Subcutaneous abdominal adipose tissue (tissue), 5 donors: ENCODE data around the gene PARP2.

Experiments used
- H3K27ac ChIP-seq: one replicate; pipeline ENCODE4 v1.7.0; 2013; ENCODE audit warnings: low read depth, mild to moderate bottlenecking, inconsistent platforms, low read length, moderate library complexity
- H3K27me3 ChIP-seq, 5 donors: one replicate each; pipeline ENCODE4 v1.7.0; 2013; ENCODE audit warnings: low read length in 5 of 5, inconsistent platforms in 1 of 5; ENCODE audit not compliant: control insufficient read depth in 5 of 5, insufficient read depth in 4 of 5
- H3K36me3 ChIP-seq, 5 donors: one replicate each; pipeline ENCODE4 v1.7.0; 2013; ENCODE audit warnings: low read length in 5 of 5; ENCODE audit not compliant: control insufficient read depth in 5 of 5, insufficient read depth in 5 of 5
- H3K4me1 ChIP-seq, 5 donors: one replicate each; pipeline ENCODE4 v1.7.0; 2013; ENCODE audit warnings: low read length in 5 of 5, mild to moderate bottlenecking in 3 of 5, moderate library complexity in 1 of 5; ENCODE audit not compliant: control insufficient read depth in 5 of 5, insufficient read depth in 5 of 5
- H3K4me3 ChIP-seq, 5 donors: one replicate each; pipeline ENCODE4 v1.7.0; 2013; ENCODE audit warnings: low read length in 5 of 5, low read depth in 1 of 5
- H3K9ac ChIP-seq, 5 donors: one replicate each; pipeline ENCODE4 v1.7.0; 2013; ENCODE audit warnings: low read length in 5 of 5, mild to moderate bottlenecking in 4 of 5, moderate library complexity in 3 of 5
- H3K9me3 ChIP-seq, 5 donors: one replicate each; pipeline ENCODE4 v1.7.0; 2013; ENCODE audit warnings: low read length in 5 of 5; ENCODE audit not compliant: control insufficient read depth in 5 of 5
- donor health status: healthy.
- donor health status: healthy.
- donor health status: healthy.
- donor health status: healthy.
- donor health status: healthy.

PARP2 gene

DNA sequence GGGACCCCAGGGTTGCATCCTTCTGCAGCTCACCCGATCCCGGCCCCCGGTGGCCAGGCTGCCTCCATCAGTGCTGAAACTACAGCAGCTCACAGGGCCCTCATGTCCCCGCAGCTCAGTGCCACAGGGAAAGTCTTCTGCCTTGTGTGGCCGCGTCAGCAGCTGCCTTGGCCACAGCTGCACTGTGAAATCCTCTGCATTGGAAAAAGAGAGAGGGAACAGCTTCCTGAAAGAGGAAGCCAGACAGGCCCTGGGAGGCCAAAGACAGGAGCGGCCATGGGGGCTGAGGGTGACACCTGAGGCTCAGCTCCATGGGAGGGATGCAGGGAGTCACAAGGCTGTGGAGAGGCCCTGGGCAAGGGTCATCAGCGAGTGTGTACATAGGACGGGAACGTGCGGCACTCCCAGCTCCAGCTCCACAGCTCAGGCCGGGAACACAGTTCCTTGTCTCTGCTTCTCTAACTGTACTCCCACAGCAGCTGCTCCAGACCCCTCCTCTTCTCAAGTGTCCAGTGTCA lies 32.7 kb downstream of the PARP2 start:
- no peak overlapping the region for H3K9ac ChIP-seq
- peaks cover 0 to 2% (median 0%) of the 10 kb centered on the region in 5 donors for H3K4me1 ChIP-seq
- H3K36me3 ChIP-seq: peaks cover 22 to 100% (median 96%) of the 10 kb centered on the region in 5 donors
- H3K27ac ChIP-seq: no peak overlapping the region
- H3K9me3 ChIP-seq: no peaks in the 10 kb centered on the region
- H3K4me3 ChIP-seq: no peak overlapping the region
- H3K27me3 ChIP-seq: no peaks in the 10 kb centered on the region

DNA sequence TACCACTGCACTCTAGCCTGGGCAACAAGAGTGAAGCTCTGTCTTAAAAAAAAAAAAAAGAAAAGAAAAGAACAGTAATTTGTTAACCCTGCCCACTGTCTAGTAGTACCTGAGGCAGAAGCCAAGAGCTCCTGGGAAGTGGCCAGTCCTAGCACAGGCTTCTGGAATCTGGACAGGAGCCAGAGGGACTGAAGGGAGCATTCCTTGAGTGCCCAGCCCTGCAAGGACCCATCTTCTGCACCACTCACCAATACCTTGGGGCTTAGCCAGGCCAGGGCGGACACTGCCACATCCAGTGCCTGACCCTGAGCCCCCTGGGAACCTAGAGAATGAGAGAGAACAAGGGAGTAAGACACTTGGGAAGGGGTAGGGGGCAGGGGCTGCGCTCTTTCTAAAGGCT lies 33.7 kb downstream of the PARP2 start:
- Histone ChIP-seq H3K9ac (no peak overlapping the region), H3K36me3 (peaks cover 12 to 100% (median 96%) of the 10 kb centered on the region in 5 donors), H3K27me3 (no peaks in the 10 kb centered on the region), H3K9me3 (no peaks in the 10 kb centered on the region), H3K27ac (no peak overlapping the region), H3K4me1 (peaks cover 0 to 2% (median 0%) of the 10 kb centered on the region in 5 donors), H3K4me3 (no peak overlapping the region)

- no peak overlapping the region for H3K27ac ChIP-seq
- peaks cover 8 to 100% (median 96%) of the 10 kb centered on the region in 5 donors for H3K36me3 ChIP-seq
- no peak overlapping the region for H3K9ac ChIP-seq
- H3K4me1 ChIP-seq: peaks cover 0 to 2% (median 0%) of the 10 kb centered on the region in 5 donors
- H3K9me3 ChIP-seq: no peaks in the 10 kb centered on the region
- H3K27me3 ChIP-seq: no peaks in the 10 kb centered on the region
- no peak overlapping the region for H3K4me3 ChIP-seq
Observed at GRCh38 chr14:20379743-20380142, 36.3 kb downstream of the PARP2 start.

DNA sequence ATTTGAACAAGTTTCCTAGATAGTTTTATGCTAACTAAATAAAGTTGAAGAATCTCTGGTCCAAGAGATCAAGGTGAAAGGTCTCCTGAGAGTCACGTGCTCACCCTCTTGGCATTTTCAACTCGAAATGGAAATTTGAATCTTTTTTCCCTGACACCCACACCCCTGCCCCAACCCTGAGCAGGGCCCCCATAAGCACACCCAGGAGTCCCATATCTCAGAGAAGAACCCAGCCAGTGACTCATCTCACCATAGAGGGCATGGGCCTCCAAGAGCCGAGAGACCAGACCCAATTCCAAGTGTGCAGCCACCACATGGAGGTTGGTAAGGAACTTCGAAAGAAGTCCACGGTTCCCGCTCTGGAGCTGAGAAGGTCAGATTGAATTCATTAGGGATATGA lies 37.2 kb downstream of the PARP2 start:
- no peaks in the 10 kb centered on the region for H3K9me3 ChIP-seq
- H3K4me1 ChIP-seq: peaks cover 0 to 2% (median 0%) of the 10 kb centered on the region in 5 donors
- H3K27ac ChIP-seq: no peak overlapping the region
- H3K27me3 ChIP-seq: no peaks in the 10 kb centered on the region
- H3K9ac ChIP-seq: no peak overlapping the region
- H3K36me3 ChIP-seq: peaks cover 9 to 100% (median 96%) of the 10 kb centered on the region in 5 donors
- no peak overlapping the region for H3K4me3 ChIP-seq

DNA sequence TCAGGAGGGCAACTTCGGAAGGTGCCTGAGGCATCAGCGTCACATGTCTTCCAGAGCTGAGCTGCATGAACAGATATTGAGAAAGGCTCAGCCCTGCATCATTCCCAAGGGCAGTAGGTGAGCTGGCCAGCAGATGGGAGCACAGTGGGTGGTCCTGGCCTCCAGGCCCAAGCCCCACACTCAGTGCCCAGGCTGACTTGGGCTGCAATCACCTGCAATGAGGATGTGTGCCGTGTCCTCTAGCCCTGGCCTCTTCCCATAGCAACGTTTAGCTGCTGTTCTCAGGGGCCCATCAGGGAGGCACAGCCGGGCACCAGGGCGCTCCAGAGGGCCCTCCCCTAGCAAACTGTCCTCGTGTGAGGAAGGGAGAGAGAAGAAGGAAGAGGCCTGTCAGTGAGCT lies 37.9 kb downstream of the PARP2 start:
- Histone ChIP-seq H3K9ac (no peak overlapping the region), H3K27me3 (no peaks in the 10 kb centered on the region), H3K9me3 (no peaks in the 10 kb centered on the region), H3K4me3 (no peak overlapping the region), H3K27ac (no peak overlapping the region), H3K4me1 (peaks cover 0 to under 1% (median 0%) of the 10 kb centered on the region in 5 donors), H3K36me3 (peaks cover 11 to 100% (median 96%) of the 10 kb centered on the region in 5 donors)

DNA sequence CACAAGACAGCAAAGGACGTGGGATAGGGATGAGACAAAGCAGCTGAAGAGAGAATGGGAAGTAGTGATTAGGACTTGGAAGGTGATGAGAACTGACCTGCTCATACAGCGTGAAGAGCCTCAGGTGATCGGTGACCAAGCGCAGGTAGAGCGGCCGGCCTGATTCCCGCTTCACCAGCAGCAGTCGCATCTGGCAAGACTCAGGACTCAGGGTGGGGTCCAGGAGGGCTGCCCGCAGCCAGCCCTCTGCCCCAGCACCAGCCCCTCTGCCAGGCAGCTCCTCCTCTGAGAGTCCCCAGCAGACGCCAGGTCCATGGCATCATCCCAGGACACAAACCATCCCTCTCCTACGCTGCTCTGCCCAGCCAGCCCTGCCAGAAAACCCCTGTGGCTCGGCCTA lies 39.1 kb downstream of the PARP2 start:
- Histone ChIP-seq H3K9ac (no peak overlapping the region), H3K36me3 (peaks cover 8 to 99% (median 93%) of the 10 kb centered on the region in 5 donors), H3K9me3 (no peaks in the 10 kb centered on the region), H3K4me1 (no peaks in the 10 kb centered on the region), H3K27me3 (no peaks in the 10 kb centered on the region), H3K27ac (no peak overlapping the region), H3K4me3 (no peak overlapping the region)

- Histone ChIP-seq H3K9ac (no peak overlapping the region), H3K36me3 (peaks cover 8 to 99% (median 93%) of the 10 kb centered on the region in 5 donors), H3K27me3 (no peaks in the 10 kb centered on the region), H3K27ac (no peak overlapping the region), H3K9me3 (no peaks in the 10 kb centered on the region), H3K4me1 (no peaks in the 10 kb centered on the region), H3K4me3 (no peak overlapping the region)
Observed at GRCh38 chr14:20383032-20383431, 39.6 kb downstream of the PARP2 start.

- Histone ChIP-seq H3K36me3 (peaks cover 11 to 99% (median 93%) of the 10 kb centered on the region in 5 donors), H3K9me3 (no peaks in the 10 kb centered on the region), H3K27me3 (no peaks in the 10 kb centered on the region), H3K4me3 (no peak overlapping the region), H3K9ac (no peak overlapping the region), H3K27ac (no peak overlapping the region), H3K4me1 (no peaks in the 10 kb centered on the region)
Observed at GRCh38 chr14:20383636-20384035, 40.2 kb downstream of the PARP2 start.

GRCh38 chr14:20384321-20384720 lies 40.9 kb downstream of the PARP2 start:
- peaks cover 12 to 99% (median 93%) of the 10 kb centered on the region in 5 donors for H3K36me3 ChIP-seq
- no peaks in the 10 kb centered on the region for H3K4me1 ChIP-seq
- H3K4me3 ChIP-seq: no peak overlapping the region
- H3K27ac ChIP-seq: no peak overlapping the region
- no peak overlapping the region for H3K9ac ChIP-seq
- H3K27me3 ChIP-seq: no peaks in the 10 kb centered on the region
- no peaks in the 10 kb centered on the region for H3K9me3 ChIP-seq

DNA sequence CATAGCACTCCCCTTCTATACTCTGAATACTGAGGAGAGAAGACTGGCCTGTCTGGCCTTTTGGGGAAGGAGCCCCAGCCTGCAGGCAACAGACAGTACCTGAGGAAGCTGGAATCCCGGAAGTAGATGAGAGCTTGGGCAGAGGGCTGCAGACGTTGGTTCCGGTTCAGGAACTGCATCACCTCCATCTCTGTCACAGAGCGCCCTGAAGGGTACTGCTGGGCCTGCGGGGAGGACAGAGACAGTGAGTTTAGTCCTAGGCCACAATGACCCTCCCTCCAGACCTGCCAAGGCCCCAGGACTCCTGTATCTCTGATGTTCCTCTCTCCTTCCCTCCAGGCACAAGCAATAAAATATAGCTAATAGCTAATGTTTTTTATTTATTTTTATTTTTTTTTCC lies 41.5 kb downstream of the PARP2 start:
- Histone ChIP-seq H3K36me3 (peaks cover 14 to 99% (median 93%) of the 10 kb centered on the region in 5 donors), H3K27me3 (no peaks in the 10 kb centered on the region), H3K9me3 (no peaks in the 10 kb centered on the region), H3K4me1 (no peaks in the 10 kb centered on the region), H3K27ac (no peak overlapping the region), H3K4me3 (no peak overlapping the region), H3K9ac (no peak overlapping the region)
